Activated CD4-positive, alpha-beta T cell treated with anti-CD3 and anti-CD28 coated beads for 36 hours (primary cell): Measurements from ENCODE around the gene TOM1L1. TPM values are rescaled to one million over a fixed set of nuclear protein-coding genes. Genes with fewer than 3 reads are reported as not detected.

Experiments used
- ATAC-seq: fragments of 200-7000 bp; cut with Tn5 transposase; one replicate; pipeline ENCODE4 v1.10.0; 2021; ENCODE audit warnings: mild to moderate bottlenecking, moderate library complexity
- CTCF ChIA-PET: fragments of 350-600 bp; sonication (Branson Sonifier 250); formaldehyde crosslinking; loops from one replicate; lab custom pipeline; 2021; ENCODE audit warnings: antibody characterized with exemption; lab: Charles Lee
- POLR2A ChIA-PET: fragments of 350-600 bp; sonication (Branson Sonifier 250); formaldehyde crosslinking; loops from one replicate; lab custom pipeline; 2021; ENCODE audit warnings: antibody characterized with exemption, inconsistent platforms; lab: Charles Lee
- DNase-seq: peaks from one replicate; pipeline ENCODE4 v3.0.0-alpha.2; 2020
- H3K27ac Mint-ChIP-seq: one replicate; pipeline ENCODE4 v1.8.0; 2021; ENCODE audit warnings: mixed read lengths
- H3K27me3 Mint-ChIP-seq: one replicate; pipeline ENCODE4 v1.8.0; 2021; ENCODE audit warnings: mixed read lengths
- H3K36me3 Mint-ChIP-seq: one replicate; pipeline ENCODE4 v1.8.0; 2021; ENCODE audit warnings: low read depth, mixed read lengths
- H3K4me1 Mint-ChIP-seq: one replicate; pipeline ENCODE4 v1.8.0; 2021; ENCODE audit warnings: mixed read lengths
- H3K4me3 Mint-ChIP-seq: one replicate; pipeline ENCODE4 v1.8.0; 2021; ENCODE audit warnings: mild to moderate bottlenecking, moderate library complexity, mixed read lengths
- H3K9me3 Mint-ChIP-seq: one replicate; pipeline ENCODE4 v1.8.0; 2021; ENCODE audit warnings: low read depth, mixed read lengths
- intact Hi-C, 2 experiments: fragments of 100-400 bp; cut with DNase I in 1 of 2; cut with micrococcal nuclease in 1 of 2; formaldehyde crosslinking; loops; one replicate each; pipeline versions ENCODE4 v1.14.2 to v1.15.1; 2022 to 2024; cut with DNase I, micrococcal nuclease
- total RNA-seq, 2 experiments: library from RNA; stranded (reverse); gene quantifications; one replicate each; pipeline ENCODE4 v1.2.3, GENCODE V29; 2021

Gene TOM1L1
- total RNA-seq, 2 experiments from 2014 or later, result 2.0 to 2.6 TPM

DNA sequence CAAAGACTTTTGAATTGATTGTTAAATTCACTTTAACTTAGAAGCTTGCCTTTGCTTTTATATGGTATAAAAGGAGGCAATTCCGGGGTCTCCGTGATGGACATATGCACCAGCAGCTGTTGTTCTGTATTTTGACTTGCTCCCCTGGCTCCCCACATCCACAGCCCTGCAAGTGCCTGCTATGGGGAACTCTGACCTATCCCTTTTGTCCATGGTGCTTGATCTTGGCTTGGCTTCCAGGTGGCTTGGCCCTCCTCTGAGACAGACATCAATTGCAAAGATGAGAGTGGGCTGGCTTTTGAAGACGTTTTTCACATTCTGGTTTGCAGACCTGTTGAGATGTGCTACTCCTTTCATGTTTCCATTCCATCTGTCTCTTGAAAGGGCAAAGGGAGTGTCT, 26.9 kb downstream of the TOM1L1 start:
- no peaks in the 10 kb centered on the region for H3K36me3 Mint-ChIP-seq
- DNase-seq (no peak), ATAC-seq (no peak)
- H3K9me3 Mint-ChIP-seq, result no peaks in the 10 kb centered on the region
- ChIA-PET POLR2A (no interaction called here), CTCF (no interaction called here)
- H3K4me1 Mint-ChIP-seq, result no peaks in the 10 kb centered on the region
- H3K4me3 Mint-ChIP-seq, result no peak overlapping the region
- no peak overlapping the region for H3K27ac Mint-ChIP-seq
- intact Hi-C loops, result no loop called here
- peaks cover 7% of the 10 kb centered on the region for H3K27me3 Mint-ChIP-seq

DNA sequence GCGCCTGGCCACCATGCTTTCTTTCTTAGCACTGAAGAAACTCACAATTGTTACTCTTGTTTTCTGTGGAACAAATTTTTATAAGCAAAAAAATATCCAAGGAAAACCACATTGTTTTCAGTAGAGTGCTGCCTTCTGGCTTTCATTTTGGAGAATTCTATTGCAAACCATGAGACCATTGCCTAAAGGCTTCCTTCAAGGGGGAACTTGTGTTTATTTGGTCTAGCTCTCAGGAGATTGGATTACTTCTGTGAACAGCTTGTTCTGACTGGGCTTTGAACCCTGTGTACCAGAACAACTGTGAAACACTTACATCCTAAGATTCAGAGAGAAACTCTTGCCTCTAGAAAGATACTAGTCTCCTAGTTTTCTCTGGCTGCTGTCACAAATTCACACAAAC, 32.1 kb downstream of the TOM1L1 start:
- Mint-ChIP-seq H3K4me1 (no peaks in the 10 kb centered on the region), H3K9me3 (no peaks in the 10 kb centered on the region), H3K4me3 (no peak overlapping the region), H3K27ac (no peak overlapping the region), H3K36me3 (no peaks in the 10 kb centered on the region), H3K27me3 (peaks cover 2% of the 10 kb centered on the region)
- intact Hi-C loops, result no loop called here
- ATAC-seq, result no peak
- DNase-seq, result no peak
- CTCF ChIA-PET, result no interaction called here
- POLR2A ChIA-PET, result no interaction called here

DNA sequence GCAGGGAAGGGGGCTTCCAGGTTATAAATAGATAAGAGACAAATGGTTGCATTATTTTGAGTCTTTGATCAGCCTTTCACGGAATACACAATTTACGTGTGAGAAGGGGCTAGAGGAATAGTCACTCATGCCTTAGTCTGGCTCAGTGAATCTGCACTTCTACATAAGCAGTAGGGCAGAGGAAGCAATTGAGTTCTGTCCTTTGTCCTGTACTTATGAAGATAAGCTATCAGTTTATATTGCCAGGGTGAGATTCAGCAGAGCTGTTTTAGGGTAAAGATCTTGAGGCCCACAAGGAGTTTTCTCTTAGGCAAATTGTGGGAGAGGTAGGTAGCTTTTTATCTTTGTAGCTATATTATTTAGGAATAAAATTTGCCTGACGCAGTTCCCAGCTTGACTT, 33.3 kb downstream of the TOM1L1 start:
- DNase-seq, result no peak
- no peaks in the 10 kb centered on the region for H3K27me3 Mint-ChIP-seq
- intact Hi-C loops, result no loop called here
- ChIA-PET POLR2A (no interaction called here), CTCF (no interaction called here)
- no peaks in the 10 kb centered on the region for H3K9me3 Mint-ChIP-seq
- no peaks in the 10 kb centered on the region for H3K4me1 Mint-ChIP-seq
- no peak overlapping the region for H3K27ac Mint-ChIP-seq
- no peak overlapping the region for H3K4me3 Mint-ChIP-seq
- H3K36me3 Mint-ChIP-seq, result no peaks in the 10 kb centered on the region
- no peak for ATAC-seq

DNA sequence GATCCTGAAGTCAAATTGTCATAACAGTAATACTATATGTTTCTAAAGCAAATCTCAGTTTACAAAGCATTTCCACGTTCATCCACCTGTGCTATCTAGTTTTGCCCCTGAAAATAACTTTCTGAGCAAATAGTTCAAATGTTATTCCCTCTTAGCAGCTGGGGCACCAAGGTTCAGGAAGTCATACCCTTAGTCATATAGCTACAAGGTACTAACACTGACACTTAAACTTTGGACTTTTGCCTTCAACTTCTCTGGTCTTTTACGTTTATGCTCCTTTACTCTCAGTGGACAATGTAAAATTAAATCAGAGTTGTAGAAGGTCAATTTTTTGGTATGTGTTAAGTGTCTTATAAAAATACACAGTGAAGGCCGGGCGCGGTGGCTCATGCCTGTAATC, 34.8 kb downstream of the TOM1L1 start:
- H3K4me3 Mint-ChIP-seq, result no peak overlapping the region
- no peak overlapping the region for H3K27ac Mint-ChIP-seq
- DNase-seq (no peak), ATAC-seq (no peak)
- ChIA-PET CTCF (no interaction called here), POLR2A (no interaction called here)
- H3K9me3 Mint-ChIP-seq, result no peaks in the 10 kb centered on the region
- no peaks in the 10 kb centered on the region for H3K36me3 Mint-ChIP-seq
- H3K27me3 Mint-ChIP-seq, result no peaks in the 10 kb centered on the region
- intact Hi-C loops, result no loop called here
- H3K4me1 Mint-ChIP-seq, result no peaks in the 10 kb centered on the region

DNA sequence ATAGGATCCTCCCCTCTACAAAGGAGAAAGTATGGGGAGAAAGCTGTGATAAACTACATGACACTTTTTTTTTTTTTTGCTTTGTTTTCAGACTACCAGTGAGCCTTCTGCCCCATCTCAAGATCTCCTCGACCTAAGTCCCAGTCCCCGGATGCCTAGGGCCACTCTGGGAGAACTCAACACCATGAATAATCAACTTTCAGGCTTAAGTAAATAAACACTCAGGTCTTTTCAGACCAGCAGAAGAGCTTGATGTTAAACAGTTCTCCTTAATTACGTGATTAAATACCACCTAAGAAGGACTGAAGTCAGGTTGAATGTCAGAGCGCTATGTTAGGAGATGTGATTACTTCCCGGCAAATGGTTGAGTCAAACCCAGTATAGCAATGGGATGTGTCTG, 36.4 kb downstream of the TOM1L1 start:
- Mint-ChIP-seq H3K9me3 (no peaks in the 10 kb centered on the region), H3K27me3 (no peaks in the 10 kb centered on the region), H3K4me1 (no peaks in the 10 kb centered on the region), H3K36me3 (no peaks in the 10 kb centered on the region), H3K4me3 (no peak overlapping the region), H3K27ac (no peak overlapping the region)
- ChIA-PET CTCF (no interaction called here), POLR2A (no interaction called here)
- no peak for DNase-seq
- intact Hi-C loops, result no loop called here
- no peak for ATAC-seq

DNA sequence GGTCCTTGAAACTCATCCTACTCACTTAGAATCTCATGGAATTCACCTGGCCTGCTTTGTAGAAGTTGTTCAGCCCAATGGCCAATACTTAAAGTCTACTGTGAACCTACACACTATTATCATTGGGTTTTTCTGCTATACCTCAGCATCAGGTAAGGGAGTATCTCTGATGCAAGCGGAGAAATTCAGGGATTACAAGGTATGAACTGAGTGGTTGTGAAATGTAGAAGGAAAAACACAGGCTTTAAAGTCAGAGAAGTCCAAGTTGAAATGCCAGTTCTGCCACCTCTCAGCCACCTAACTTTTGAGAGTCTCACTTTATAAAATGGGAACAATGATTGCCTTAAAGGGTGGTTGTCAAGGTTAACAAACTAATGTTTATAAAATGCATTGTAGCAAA, 36.8 kb downstream of the TOM1L1 start:
- ChIA-PET CTCF (no interaction called here), POLR2A (no interaction called here)
- no peaks in the 10 kb centered on the region for H3K36me3 Mint-ChIP-seq
- H3K4me3 Mint-ChIP-seq, result no peak overlapping the region
- DNase-seq, result no peak
- H3K9me3 Mint-ChIP-seq, result no peaks in the 10 kb centered on the region
- H3K27me3 Mint-ChIP-seq, result no peaks in the 10 kb centered on the region
- no peak for ATAC-seq
- intact Hi-C loops, result no loop called here
- no peaks in the 10 kb centered on the region for H3K4me1 Mint-ChIP-seq
- H3K27ac Mint-ChIP-seq, result no peak overlapping the region

DNA sequence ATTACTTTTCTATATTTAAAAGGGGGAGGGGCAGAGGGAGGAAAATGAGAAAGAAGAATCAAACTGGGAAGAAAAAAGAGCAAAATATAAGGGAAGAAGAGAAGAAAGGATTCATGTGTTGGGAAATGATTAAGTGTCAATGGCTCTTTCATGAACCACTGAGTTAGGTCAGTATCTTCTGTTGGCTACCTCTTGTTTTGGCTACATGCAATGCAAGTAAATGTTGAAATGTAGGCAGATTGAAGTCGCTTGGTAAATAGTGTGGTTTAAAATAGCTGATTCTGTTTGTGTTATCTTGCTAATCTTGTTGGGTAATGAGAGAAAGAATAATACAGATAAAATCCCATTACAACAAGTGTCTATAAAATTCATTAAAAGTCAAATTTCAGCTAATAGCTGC, 40.6 kb downstream of the TOM1L1 start:
- Mint-ChIP-seq H3K27ac (no peak overlapping the region), H3K27me3 (peaks cover 6% of the 10 kb centered on the region), H3K4me3 (no peak overlapping the region), H3K9me3 (no peaks in the 10 kb centered on the region), H3K36me3 (no peaks in the 10 kb centered on the region), H3K4me1 (no peaks in the 10 kb centered on the region)
- ATAC-seq (no peak), DNase-seq (no peak)
- intact Hi-C loops, result no loop called here
- ChIA-PET CTCF (no interaction called here), POLR2A (no interaction called here)

- ATAC-seq, result no peak
- H3K27ac Mint-ChIP-seq, result no peak overlapping the region
- no peak for DNase-seq
- ChIA-PET CTCF (interaction anchor here (0.6 kb wide), 1 partner anchor 45 kb away, joined by 4 read pairs; no protein-coding TSS in a partner anchor), POLR2A (no interaction called here)
- H3K27me3 Mint-ChIP-seq, result peaks cover 16% of the 10 kb centered on the region
- peaks cover 3% of the 10 kb centered on the region for H3K36me3 Mint-ChIP-seq
- no peak overlapping the region for H3K4me3 Mint-ChIP-seq
- no peaks in the 10 kb centered on the region for H3K9me3 Mint-ChIP-seq
- peaks cover 4% of the 10 kb centered on the region for H3K4me1 Mint-ChIP-seq
- intact Hi-C loops, result no loop called here
These were observed 44.1 kb downstream of the TOM1L1 start for GRCh38 chr17:54944796-54945195.

DNA sequence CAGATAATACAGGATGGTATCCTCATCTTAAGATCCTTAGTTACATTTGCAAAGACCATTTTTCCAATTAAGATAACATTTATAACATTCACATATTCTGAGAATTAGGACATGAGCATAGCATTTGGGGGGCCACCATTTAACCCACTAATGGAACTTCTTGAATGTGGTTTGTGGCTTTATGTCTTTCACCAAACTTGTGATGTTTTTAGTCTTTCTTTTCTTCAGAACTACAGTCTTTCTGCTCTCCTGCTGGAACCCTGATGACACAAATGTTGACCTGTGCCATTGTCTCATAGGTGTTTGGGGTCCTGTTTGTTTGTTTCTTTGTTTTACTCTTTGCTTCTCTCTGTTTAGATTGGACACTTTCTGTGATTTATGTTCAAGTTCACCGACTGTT, 44.6 kb downstream of the TOM1L1 start:
- intact Hi-C loops, result no loop called here
- Mint-ChIP-seq H3K36me3 (peaks cover 3% of the 10 kb centered on the region), H3K27me3 (peaks cover 16% of the 10 kb centered on the region), H3K4me1 (peaks cover 4% of the 10 kb centered on the region), H3K4me3 (no peak overlapping the region), H3K9me3 (no peaks in the 10 kb centered on the region), H3K27ac (no peak overlapping the region)
- CTCF ChIA-PET, result interaction anchor here (0.6 kb wide), 1 partner anchor 46 kb away, joined by 4 read pairs; no protein-coding TSS in a partner anchor
- POLR2A ChIA-PET, result no interaction called here
- no peak for ATAC-seq
- DNase-seq, result no peak

- intact Hi-C loops, result no loop called here
- Mint-ChIP-seq H3K27ac (no peak overlapping the region), H3K9me3 (no peaks in the 10 kb centered on the region), H3K4me3 (no peak overlapping the region), H3K4me1 (peaks cover 4% of the 10 kb centered on the region), H3K36me3 (peaks cover 3% of the 10 kb centered on the region), H3K27me3 (peaks cover 16% of the 10 kb centered on the region)
- ATAC-seq (no peak), DNase-seq (no peak)
- CTCF ChIA-PET, result interaction anchor here (0.6 kb wide), 1 partner anchor 46 kb away, joined by 4 read pairs; no protein-coding TSS in a partner anchor
- POLR2A ChIA-PET, result no interaction called here
These were observed 45.0 kb downstream of the TOM1L1 start for GRCh38 chr17:54945671-54946070.

GRCh38 chr17:54947396-54947795, 46.7 kb downstream of the TOM1L1 start:
- no peaks in the 10 kb centered on the region for H3K9me3 Mint-ChIP-seq
- ATAC-seq (no peak), DNase-seq (no peak)
- ChIA-PET CTCF (no interaction called here), POLR2A (no interaction called here)
- intact Hi-C loops, result no loop called here
- H3K27ac Mint-ChIP-seq, result no peak overlapping the region
- H3K36me3 Mint-ChIP-seq, result peaks cover 6% of the 10 kb centered on the region
- H3K4me3 Mint-ChIP-seq, result no peak overlapping the region
- peaks cover 16% of the 10 kb centered on the region for H3K27me3 Mint-ChIP-seq
- H3K4me1 Mint-ChIP-seq, result peaks cover 4% of the 10 kb centered on the region

DNA sequence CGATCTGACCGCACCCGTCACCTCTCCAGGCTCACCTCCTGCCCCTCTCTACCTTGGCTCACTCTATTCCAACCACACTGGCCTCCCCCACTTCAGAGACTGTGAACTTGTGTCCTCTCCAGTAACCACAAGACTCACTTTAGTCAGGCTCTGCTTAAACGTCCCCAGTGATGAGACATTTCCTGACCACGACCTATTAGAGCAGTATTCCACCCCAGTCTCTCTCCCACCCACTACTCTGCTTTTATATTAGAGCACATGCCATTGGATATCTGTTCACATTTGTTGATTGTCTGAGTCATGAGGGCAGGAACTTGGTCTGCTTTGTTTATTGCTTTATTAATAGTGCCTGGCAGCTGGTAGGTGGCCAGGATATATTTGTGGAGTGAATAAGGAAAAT, 47.7 kb downstream of the TOM1L1 start:
- Mint-ChIP-seq H3K27ac (no peak overlapping the region), H3K4me1 (peaks cover 4% of the 10 kb centered on the region), H3K4me3 (no peak overlapping the region), H3K9me3 (no peaks in the 10 kb centered on the region), H3K27me3 (peaks cover 16% of the 10 kb centered on the region), H3K36me3 (peaks cover 9% of the 10 kb centered on the region)
- intact Hi-C loops, result no loop called here
- CTCF ChIA-PET, result no interaction called here
- DNase-seq (no peak), ATAC-seq (peak; percentile 36)
- POLR2A ChIA-PET, result no interaction called here

- H3K4me1 Mint-ChIP-seq, result peaks cover 4% of the 10 kb centered on the region
- H3K27me3 Mint-ChIP-seq, result peaks cover 12% of the 10 kb centered on the region
- no peak overlapping the region for H3K4me3 Mint-ChIP-seq
- no peaks in the 10 kb centered on the region for H3K9me3 Mint-ChIP-seq
- H3K36me3 Mint-ChIP-seq, result peaks cover 9% of the 10 kb centered on the region
- DNase-seq (no peak), ATAC-seq (no peak)
- POLR2A ChIA-PET, result no interaction called here
- CTCF ChIA-PET, result no interaction called here
- H3K27ac Mint-ChIP-seq, result no peak overlapping the region
- intact Hi-C loops, result loop anchor here in 1 of 2 experiments (10.0 kb wide), 1 partner anchor 65 kb away; no protein-coding TSS in a partner anchor
These were observed 49.5 kb downstream of the TOM1L1 start for GRCh38 chr17:54950116-54950515.
